ENCODE data around the gene SPPL2C.

- no peak for TF ChIP-seq POLR2A (IDR thresholded peaks at IDR 0.05)
- TF ChIP-seq CTCF (IDR thresholded peaks at IDR 0.05), result no peak
- no peak for TF ChIP-seq POLR2AphosphoS5 (IDR thresholded peaks at IDR 0.05)
- TF ChIP-seq EP300 (IDR thresholded peaks at IDR 0.05), result no peak
These were observed 22.5 kb downstream of the SPPL2C start for GRCh38 chr17:45867171-45867570.
